GM12875 (cell line): ENCODE data around the gene TSHZ2.

Source experiments
- H3K4me3 ChIP-seq: one replicate; pipeline ENCODE4 v1.5.1; 2011; ENCODE audit warnings: low read depth, low read length, control low read depth
- CTCF ChIP-seq: IDR thresholded peaks from 2 replicates; pipeline ENCODE4 v1.5.1; 2011; ENCODE audit warnings: low read depth, mild to moderate bottlenecking, control low read depth, inconsistent platforms, low read length, moderate library complexity, borderline replicate concordance; ENCODE audit not compliant: insufficient read depth

The TSHZ2 gene

GRCh38 chr20:53227523-53227922 is 255.4 kb downstream of the TSHZ2 start:
- TF ChIP-seq CTCF: no peak
- H3K4me3 ChIP-seq: no peak overlapping the region

GRCh38 chr20:53231061-53231460 is 258.9 kb downstream of the TSHZ2 start:
- no peak overlapping the region for H3K4me3 ChIP-seq
- no peak for TF ChIP-seq CTCF

GRCh38 chr20:53237461-53237860 is 265.3 kb downstream of the TSHZ2 start:
- no peak overlapping the region for H3K4me3 ChIP-seq
- TF ChIP-seq CTCF: no peak

- TF ChIP-seq CTCF: no peak
- H3K4me3 ChIP-seq: no peak overlapping the region
Measured at GRCh38 chr20:53238121-53238660, 266.0 kb downstream of the TSHZ2 start.

- no peak overlapping the region for H3K4me3 ChIP-seq
- no peak for TF ChIP-seq CTCF
Measured at GRCh38 chr20:53243152-53243551, 271.0 kb downstream of the TSHZ2 start.

GRCh38 chr20:53244711-53245110 is 272.6 kb downstream of the TSHZ2 start:
- H3K4me3 ChIP-seq: no peak overlapping the region
- no peak for TF ChIP-seq CTCF

GRCh38 chr20:53245574-53245973 is 273.4 kb downstream of the TSHZ2 start:
- no peak overlapping the region for H3K4me3 ChIP-seq
- no peak for TF ChIP-seq CTCF
